Keratinocyte (primary cell): ENCODE measurements around the gene MT2A. TPM values are rescaled to one million over a fixed set of nuclear protein-coding genes. Genes with fewer than 3 reads are reported as not detected.
A peak's percentile ranks its signal among the peaks of the same experiment; 100 is the strongest.

Experiments used
- DNase-seq: peaks from one replicate; pipeline ENCODE4 v3.0.0-alpha.2; 2011; ENCODE audit warnings: low read depth, missing footprints, low spot score
- FAIRE-seq: peaks from 2 replicates; lab custom pipeline; 2011; peaks lifted over from hg19 to GRCh38; lab: Jason Lieb, UNC
- H2AFZ ChIP-seq: 2 replicates; pipeline ENCODE4 v1.6.0; 2012; ENCODE audit warnings: low read length, control low read depth, inconsistent platforms; ENCODE audit not compliant: control insufficient read depth
- H3K27ac ChIP-seq: 2 replicates; pipeline ENCODE4 v1.5.1; 2011; ENCODE audit warnings: low read length; ENCODE audit not compliant: control insufficient read depth, insufficient read depth
- H3K27me3 ChIP-seq: 3 replicates; pipeline ENCODE4 v1.6.0; 2011; ENCODE audit warnings: low read length; ENCODE audit not compliant: control insufficient read depth, insufficient read depth; ENCODE audit errors: extremely low read depth
- H3K36me3 ChIP-seq, 2 experiments: 2 replicates in 1 of 2; 3 replicates in 1 of 2; pipeline ENCODE4 v1.5.1; 2011; ENCODE audit warnings: low read length in 2 of 2, mild to moderate bottlenecking in 1 of 2; ENCODE audit not compliant: control insufficient read depth in 2 of 2, insufficient read depth in 2 of 2; ENCODE audit errors: extremely low read depth in 1 of 2
- H3K4me1 ChIP-seq: 3 replicates; pipeline ENCODE4 v1.5.1; 2011; ENCODE audit warnings: low read length; ENCODE audit not compliant: control insufficient read depth, insufficient read depth; ENCODE audit errors: extremely low read depth
- H3K4me2 ChIP-seq: 3 replicates; pipeline ENCODE4 v1.6.0; 2011; ENCODE audit warnings: low read depth, low read length; ENCODE audit not compliant: control insufficient read depth, insufficient read depth; ENCODE audit errors: extremely low read depth
- H3K4me3 ChIP-seq, 3 experiments: fragments of 200-600 bp in 1 of 3; sonication (generic) in 1 of 3; 2 replicates in 2 of 3; 3 replicates in 1 of 3; pipeline ENCODE4 v1.5.1; 2011 to 2016; ENCODE audit warnings: low read length in 3 of 3, mild to moderate bottlenecking in 3 of 3, control low read depth in 2 of 3, inconsistent platforms in 1 of 3, low read depth in 1 of 3, mixed read lengths in 1 of 3, mixed run types in 1 of 3, moderate library complexity in 1 of 3; ENCODE audit not compliant: control insufficient read depth in 2 of 3, insufficient read depth in 2 of 3; ENCODE audit errors: extremely low read depth in 1 of 3
- H3K79me2 ChIP-seq: 2 replicates; pipeline ENCODE4 v1.6.0; 2012; ENCODE audit warnings: low read length; ENCODE audit not compliant: control insufficient read depth, insufficient read depth
- H3K9ac ChIP-seq: 3 replicates; pipeline ENCODE4 v1.6.0; 2011; ENCODE audit warnings: low read length; ENCODE audit not compliant: control insufficient read depth, insufficient read depth; ENCODE audit errors: extremely low read depth
- H3K9me1 ChIP-seq: 3 replicates; pipeline ENCODE4 v1.6.0; 2011; ENCODE audit warnings: low read length; ENCODE audit not compliant: control insufficient read depth, insufficient read depth; ENCODE audit errors: extremely low read depth
- H3K9me3 ChIP-seq: 2 replicates; pipeline ENCODE4 v1.5.1; 2012; ENCODE audit warnings: low read depth, low read length; ENCODE audit not compliant: control insufficient read depth
- H4K20me1 ChIP-seq: 3 replicates; pipeline ENCODE4 v1.6.0; 2011; ENCODE audit warnings: low read length; ENCODE audit not compliant: control insufficient read depth, insufficient read depth; ENCODE audit errors: extremely low read depth
- CTCF ChIP-seq, 3 experiments: IDR thresholded peaks in 1 of 3; conservative IDR thresholded peaks in 1 of 3; optimal IDR thresholded peaks in 1 of 3; 2 replicates in 2 of 3; 3 replicates in 1 of 3; pipeline versions ENCODE3 to v1.5.1; 2011; ENCODE audit warnings: low read length in 3 of 3, mild to moderate bottlenecking in 3 of 3, moderate library complexity in 2 of 3, control low read depth in 1 of 3, inconsistent platforms in 1 of 3; ENCODE audit not compliant: insufficient read depth in 2 of 3; ENCODE audit errors: extremely low read depth in 1 of 3
- EZH2 ChIP-seq: IDR thresholded peaks from one replicate; pipeline ENCODE4 v1.6.1; 2012; ENCODE audit warnings: inconsistent platforms, mild to moderate bottlenecking, low read length, moderate library complexity
- dilution Hi-C: fragments of 300-500 bp; cut with MboI; formaldehyde crosslinking; loops from one replicate; pipeline ENCODE4 v1.7.0; 2020; ENCODE audit warnings: low sequenced_read_pairs; ENCODE audit not compliant: extremely low pct_ligation_motif_present
- polyA plus RNA-seq, 5 experiments: library from polyadenylated mRNA; depleted of rRNA in 3 of 5; stranded (reverse) in 3 of 5; stranded (forward) in 1 of 5; unstranded in 1 of 5; fragments of >200 nt; gene quantifications; 1 replicate in 1 of 5; 2 replicates in 3 of 5; 3 replicates in 1 of 5; pipeline versions ENCODE4 v1.2.1 to v1.2.3, GENCODE V29; 2011 to 2012; ENCODE audit warnings: missing spikeins in 2 of 5, low read depth in 1 of 5, low replicate concordance in 1 of 5

The MT2A gene
- polyA plus RNA-seq, 1 donor (not counting 4 experiments of a cell fraction or from before 2014, with no cell fraction given) = 990 TPM

DNA sequence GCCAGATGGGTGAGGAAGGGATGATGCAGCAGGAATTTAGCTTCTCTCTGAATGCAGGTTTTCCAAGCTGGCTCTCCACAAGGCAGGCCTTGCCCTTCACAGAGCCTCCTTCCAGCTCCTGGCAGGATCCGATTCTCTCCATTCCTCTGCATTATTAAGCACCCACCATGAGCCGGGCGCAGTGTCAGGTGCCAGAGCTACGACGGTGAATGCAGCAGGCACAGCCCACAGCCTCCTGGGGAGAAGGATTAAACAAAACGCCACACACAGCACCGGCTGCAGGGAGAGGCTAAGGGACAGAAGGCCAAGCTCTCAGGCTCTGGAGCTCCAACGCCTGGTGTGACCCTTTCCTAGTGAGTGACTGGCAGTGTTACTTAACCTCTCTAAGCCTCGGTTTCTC is 7.1 kb upstream of the MT2A start:
- H3K9me3 ChIP-seq = no peaks in the 10 kb centered on the region
- no peak overlapping the region for H2AFZ ChIP-seq
- H3K27ac ChIP-seq = no peak overlapping the region
- no peaks in the 10 kb centered on the region for H3K9me1 ChIP-seq
- H3K36me3 ChIP-seq = no peaks in the 10 kb centered on the region
- no peaks in the 10 kb centered on the region for H4K20me1 ChIP-seq
- H3K27me3 ChIP-seq = no peaks in the 10 kb centered on the region
- H3K4me1 ChIP-seq = peaks cover 15% of the 10 kb centered on the region
- no peak overlapping the region for H3K4me3 ChIP-seq
- FAIRE-seq = no peak
- no peak overlapping the region for H3K4me2 ChIP-seq
- dilution Hi-C loops = no loop called here
- H3K79me2 ChIP-seq = no peaks in the 10 kb centered on the region
- TF ChIP-seq CTCF (optimal IDR thresholded peaks at IDR 0.05 in 1 of 3, IDR thresholded peaks at IDR 0.05 in 1 of 3, conservative IDR thresholded peaks at IDR 0.05 in 1 of 3; ENCODE audit: extremely low read depth in 1 of 3, insufficient read depth in 2 of 3, low read length in 3 of 3) = no peak
- H3K9ac ChIP-seq = no peak overlapping the region
- DNase-seq = no peak

DNA sequence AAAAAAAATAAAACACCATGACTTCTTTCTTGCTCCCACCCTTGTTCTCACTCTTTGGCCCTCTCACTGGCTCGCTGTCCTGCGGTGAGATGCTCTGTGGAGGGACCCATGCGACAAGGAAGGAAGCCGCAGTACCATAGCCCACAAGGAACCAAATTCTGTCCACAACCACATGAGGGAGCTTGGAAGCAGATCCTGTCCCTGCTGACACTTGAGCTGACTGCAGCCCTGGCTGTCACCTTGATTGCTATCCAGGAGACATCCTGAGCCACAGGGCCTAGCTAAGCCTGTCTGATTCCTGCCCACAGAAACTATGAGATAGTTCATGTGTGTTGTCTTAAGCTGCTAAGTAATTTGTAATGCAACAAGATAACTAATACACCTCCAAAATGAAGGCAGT is 4.8 kb upstream of the MT2A start:
- Histone ChIP-seq H2AFZ (no peak overlapping the region), H3K36me3 (no peaks in the 10 kb centered on the region), H3K9me3 (no peaks in the 10 kb centered on the region), H3K79me2 (no peaks in the 10 kb centered on the region), H4K20me1 (no peaks in the 10 kb centered on the region), H3K4me3 (no peak overlapping the region), H3K4me2 (no peak overlapping the region), H3K27me3 (no peaks in the 10 kb centered on the region), H3K27ac (no peak overlapping the region), H3K4me1 (peaks cover 32% of the 10 kb centered on the region), H3K9ac (no peak overlapping the region), H3K9me1 (no peaks in the 10 kb centered on the region)
- TF ChIP-seq CTCF (optimal IDR thresholded peaks at IDR 0.05 in 1 of 3, IDR thresholded peaks at IDR 0.05 in 1 of 3, conservative IDR thresholded peaks at IDR 0.05 in 1 of 3; ENCODE audit: extremely low read depth in 1 of 3, insufficient read depth in 2 of 3, low read length in 3 of 3) = peak; percentile 26 to 70 (median 47)
- no peak for TF ChIP-seq EZH2
- DNase-seq = no peak
- dilution Hi-C loops = no loop called here
- FAIRE-seq = peak; percentile 17
